ENCODE results near the gene PRORP. TPM values are rescaled to one million over a fixed set of nuclear protein-coding genes. Genes with fewer than 3 reads are reported as not detected.

The PRORP gene
- total and polyA plus RNA-seq, 2 of the 13 experiments (the other 11 are each of a cell fraction or from before 2014, with no cell fraction given): 48.9 to 88.7 TPM

DNA sequence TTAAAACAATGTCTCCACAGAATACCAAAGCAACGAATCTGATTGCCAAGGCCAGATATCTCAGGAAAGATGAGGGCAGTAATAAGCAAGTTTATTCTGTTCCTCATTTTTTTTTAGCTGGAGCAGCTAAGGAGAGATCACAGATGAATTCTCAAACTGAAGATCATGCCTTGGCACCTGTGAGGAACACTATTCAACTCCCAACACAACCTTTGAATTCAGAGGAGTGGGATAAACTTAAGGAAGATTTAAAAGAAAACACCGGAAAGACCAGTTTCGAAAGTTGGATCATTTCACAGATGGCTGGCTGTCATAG, 994 bp downstream of the PRORP start (continued):
- TF ChIP-seq ADNP (CRISPR knock-in tag; IDR thresholded peaks at IDR 0.05) (no peak), ZNF383 (CRISPR knock-in tag; IDR thresholded peaks at IDR 0.05; ENCODE audit: borderline replicate concordance) (no peak), CBX5 (CRISPR knock-in tag; IDR thresholded peaks at IDR 0.05; ENCODE audit: borderline replicate concordance) (no peak), ZMYM2 (CRISPR knock-in tag; IDR thresholded peaks at IDR 0.05) (0 out of 2 replicates have a peak, but pooled peaks have one; percentile 0), ZBTB37 (CRISPR knock-in tag; IDR thresholded peaks at IDR 0.05) (no peak), ZNF589 (CRISPR knock-in tag; conservative IDR thresholded peaks at IDR 0.05) (no peak), KDM6A (CRISPR knock-in tag; IDR thresholded peaks at IDR 0.05; ENCODE audit: low read depth) (0 out of 2 replicates have a peak, but pooled peaks have one; percentile 8), ZNF207 (IDR thresholded peaks at IDR 0.05; ENCODE audit: borderline replicate concordance) (no peak), ZNF839 (CRISPR knock-in tag; IDR thresholded peaks at IDR 0.05; ENCODE audit: borderline replicate concordance) (no peak), RXRA (CRISPR knock-in tag; IDR thresholded peaks at IDR 0.05) (no peak), SIN3B (IDR thresholded peaks at IDR 0.05; ENCODE audit: low read length) (0 out of 2 replicates have a peak, but pooled peaks have one; percentile 49), ESRRA (CRISPR knock-in tag; IDR thresholded peaks at IDR 0.05; ENCODE audit: low read depth) (no peak), MXI1 (IDR thresholded peaks at IDR 0.05; ENCODE audit: borderline replicate concordance, low read depth, low read length) (no peak), ZNF512 (CRISPR knock-in tag; IDR thresholded peaks at IDR 0.05) (0 out of 2 replicates have a peak, but pooled peaks have one; percentile 15), ZNF235 (CRISPR knock-in tag; IDR thresholded peaks at IDR 0.05; ENCODE audit: borderline replicate concordance) (no peak), ELF3 (CRISPR knock-in tag; IDR thresholded peaks at IDR 0.05) (peak; percentile 36; the same call in 1 of the 2 replicates), TOE1 (CRISPR knock-in tag; IDR thresholded peaks at IDR 0.05) (no peak), ZNF33B (CRISPR knock-in tag; IDR thresholded peaks at IDR 0.05) (peak; percentile 89; the same call in 1 of the 2 replicates), ZNF530 (CRISPR knock-in tag; IDR thresholded peaks at IDR 0.05; ENCODE audit: low read depth) (no peak), SRY (CRISPR knock-in tag; IDR thresholded peaks at IDR 0.05) (no peak)
- TF ChIP-seq, protein P1, sequence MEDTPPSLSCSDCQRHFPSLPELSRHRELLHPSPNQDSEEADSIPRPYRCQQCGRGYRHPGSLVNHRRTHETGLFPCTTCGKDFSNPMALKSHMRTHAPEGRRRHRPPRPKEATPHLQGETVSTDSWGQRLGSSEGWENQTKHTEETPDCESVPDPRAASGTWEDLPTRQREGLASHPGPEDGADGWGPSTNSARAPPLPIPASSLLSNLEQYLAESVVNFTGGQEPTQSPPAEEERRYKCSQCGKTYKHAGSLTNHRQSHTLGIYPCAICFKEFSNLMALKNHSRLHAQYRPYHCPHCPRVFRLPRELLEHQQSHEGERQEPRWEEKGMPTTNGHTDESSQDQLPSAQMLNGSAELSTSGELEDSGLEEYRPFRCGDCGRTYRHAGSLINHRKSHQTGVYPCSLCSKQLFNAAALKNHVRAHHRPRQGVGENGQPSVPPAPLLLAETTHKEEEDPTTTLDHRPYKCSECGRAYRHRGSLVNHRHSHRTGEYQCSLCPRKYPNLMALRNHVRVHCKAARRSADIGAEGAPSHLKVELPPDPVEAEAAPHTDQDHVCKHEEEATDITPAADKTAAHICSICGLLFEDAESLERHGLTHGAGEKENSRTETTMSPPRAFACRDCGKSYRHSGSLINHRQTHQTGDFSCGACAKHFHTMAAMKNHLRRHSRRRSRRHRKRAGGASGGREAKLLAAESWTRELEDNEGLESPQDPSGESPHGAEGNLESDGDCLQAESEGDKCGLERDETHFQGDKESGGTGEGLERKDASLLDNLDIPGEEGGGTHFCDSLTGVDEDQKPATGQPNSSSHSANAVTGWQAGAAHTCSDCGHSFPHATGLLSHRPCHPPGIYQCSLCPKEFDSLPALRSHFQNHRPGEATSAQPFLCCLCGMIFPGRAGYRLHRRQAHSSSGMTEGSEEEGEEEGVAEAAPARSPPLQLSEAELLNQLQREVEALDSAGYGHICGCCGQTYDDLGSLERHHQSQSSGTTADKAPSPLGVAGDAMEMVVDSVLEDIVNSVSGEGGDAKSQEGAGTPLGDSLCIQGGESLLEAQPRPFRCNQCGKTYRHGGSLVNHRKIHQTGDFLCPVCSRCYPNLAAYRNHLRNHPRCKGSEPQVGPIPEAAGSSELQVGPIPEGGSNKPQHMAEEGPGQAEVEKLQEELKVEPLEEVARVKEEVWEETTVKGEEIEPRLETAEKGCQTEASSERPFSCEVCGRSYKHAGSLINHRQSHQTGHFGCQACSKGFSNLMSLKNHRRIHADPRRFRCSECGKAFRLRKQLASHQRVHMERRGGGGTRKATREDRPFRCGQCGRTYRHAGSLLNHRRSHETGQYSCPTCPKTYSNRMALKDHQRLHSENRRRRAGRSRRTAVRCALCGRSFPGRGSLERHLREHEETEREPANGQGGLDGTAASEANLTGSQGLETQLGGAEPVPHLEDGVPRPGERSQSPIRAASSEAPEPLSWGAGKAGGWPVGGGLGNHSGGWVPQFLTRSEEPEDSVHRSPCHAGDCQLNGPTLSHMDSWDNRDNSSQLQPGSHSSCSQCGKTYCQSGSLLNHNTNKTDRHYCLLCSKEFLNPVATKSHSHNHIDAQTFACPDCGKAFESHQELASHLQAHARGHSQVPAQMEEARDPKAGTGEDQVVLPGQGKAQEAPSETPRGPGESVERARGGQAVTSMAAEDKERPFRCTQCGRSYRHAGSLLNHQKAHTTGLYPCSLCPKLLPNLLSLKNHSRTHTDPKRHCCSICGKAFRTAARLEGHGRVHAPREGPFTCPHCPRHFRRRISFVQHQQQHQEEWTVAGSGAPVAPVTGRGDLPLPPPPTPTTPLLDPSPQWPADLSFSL (CRISPR knock-in tag; IDR thresholded peaks at IDR 0.05): no peak
- TF ChIP-seq, protein P2, sequence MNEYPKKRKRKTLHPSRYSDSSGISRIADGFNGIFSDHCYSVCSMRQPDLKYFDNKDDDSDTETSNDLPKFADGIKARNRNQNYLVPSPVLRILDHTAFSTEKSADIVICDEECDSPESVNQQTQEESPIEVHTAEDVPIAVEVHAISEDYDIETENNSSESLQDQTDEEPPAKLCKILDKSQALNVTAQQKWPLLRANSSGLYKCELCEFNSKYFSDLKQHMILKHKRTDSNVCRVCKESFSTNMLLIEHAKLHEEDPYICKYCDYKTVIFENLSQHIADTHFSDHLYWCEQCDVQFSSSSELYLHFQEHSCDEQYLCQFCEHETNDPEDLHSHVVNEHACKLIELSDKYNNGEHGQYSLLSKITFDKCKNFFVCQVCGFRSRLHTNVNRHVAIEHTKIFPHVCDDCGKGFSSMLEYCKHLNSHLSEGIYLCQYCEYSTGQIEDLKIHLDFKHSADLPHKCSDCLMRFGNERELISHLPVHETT (CRISPR knock-in tag; conservative IDR thresholded peaks at IDR 0.05): 0 out of 2 replicates have a peak, but pooled peaks have one; percentile 37

Data from HepG2 (cell line).